ENCODE measurements around the gene AQP2. TPM values are rescaled to one million over a fixed set of nuclear protein-coding genes. Genes with fewer than 3 reads are reported as not detected.

The AQP2 gene
- total and polyA plus RNA-seq, 2 of the 4 experiments (the other 2 are of a cell fraction): not detected

GRCh38 chr12:49963976-49964815 lies 13.7 kb downstream of the AQP2 start:
- no peak overlapping the region for H2AK5ac ChIP-seq (ENCODE audit: low read depth, low read length)
- H2BK120ac ChIP-seq (ENCODE audit: low read depth, low read length): no peak overlapping the region
- no peak for DNase-seq
- no peak overlapping the region for H3K4me3 ChIP-seq (ENCODE audit: insufficient read depth, low read depth, low read length)
- intact Hi-C loops (cut with micrococcal nuclease): loop anchor here (10.0 kb wide), 1 partner anchor 211 kb away; no protein-coding TSS in a partner anchor
- H2AK9ac ChIP-seq (replicated peaks; ENCODE audit: low read depth, low read length, poor library complexity): no peak overlapping the region
- no peak overlapping the region for H3K27ac ChIP-seq (ENCODE audit: insufficient read depth, low read length)
- H3K27me3 ChIP-seq (ENCODE audit: control insufficient read depth, insufficient read depth, low read length): peaks cover 85% of the 10 kb centered on the region
- no peak for ATAC-seq (ENCODE audit: low read depth)
- no peaks in the 10 kb centered on the region for H4K20me1 ChIP-seq (ENCODE audit: insufficient read depth, low read length)
- no peak overlapping the region for H2BK15ac ChIP-seq (ENCODE audit: low read depth, low read length)
- H3K9me3 ChIP-seq (ENCODE audit: control insufficient read depth, insufficient read depth, low read length): no peaks in the 10 kb centered on the region
- ChIA-PET CTCF (no interaction called here), POLR2A (ENCODE audit: unreplicated experiment) (no interaction called here)
- BruUV-seq (replicated peaks): no TSS peak
- H3K4me2 ChIP-seq (ENCODE audit: low read depth, low read length): no peak overlapping the region
- no peak for TF ChIP-seq MAZ (IDR thresholded peaks at IDR 0.05; ENCODE audit: borderline replicate concordance, low read depth, low read length)
- TF ChIP-seq BHLHE40 (IDR thresholded peaks at IDR 0.05; ENCODE audit: low read depth, low read length): no peak
- TF ChIP-seq MAFK (IDR thresholded peaks at IDR 0.05; ENCODE audit: low read depth, low read length): no peak
- TF ChIP-seq CTCF (conservative IDR thresholded peaks at IDR 0.05; ENCODE audit: low read depth, low read length): no peak
- no peak for TF ChIP-seq RAD21 (IDR thresholded peaks at IDR 0.05; ENCODE audit: low read length)
- no peak for TF ChIP-seq MXI1 (IDR thresholded peaks at IDR 0.05; ENCODE audit: borderline replicate concordance, low read depth, low read length)
- no peak for TF ChIP-seq NFE2L2 (IDR thresholded peaks at IDR 0.05; ENCODE audit: low read depth, low read length)
- no peak for TF ChIP-seq CEBPB (IDR thresholded peaks at IDR 0.05; ENCODE audit: low read depth, low read length)
- H3K36me3 ChIP-seq (ENCODE audit: control insufficient read depth, insufficient read depth, low read length): no peaks in the 10 kb centered on the region
- H3K18ac ChIP-seq (ENCODE audit: low read depth, low read length): no peak overlapping the region
- no peaks in the 10 kb centered on the region for H3K4me1 ChIP-seq (ENCODE audit: control insufficient read depth, insufficient read depth, low read length)
- H3K14ac ChIP-seq (replicated peaks; ENCODE audit: low read depth, low read length): no peak overlapping the region
- H3K9me1 ChIP-seq (ENCODE audit: insufficient read depth, low read length): no peaks in the 10 kb centered on the region
- WGBS, 2 experiments (ENCODE audit: extremely low coverage in 2 of 2, insufficient read length in 1 of 2): 81% methylated on average over 4 of the region's 17 CpGs; no CpG with 5 or more reads in 1 of the 2 experiments
- dilution Hi-C loops (cut with HindIII; ENCODE audit: low sequenced_read_pairs, unreplicated experiment): no loop called here
- H3K79me1 ChIP-seq (ENCODE audit: low read depth in 1 of 2, low read length in 2 of 2): no peaks in the 10 kb centered on the region
- H2BK20ac ChIP-seq (ENCODE audit: low read depth, low read length): no peak overlapping the region
- no peak overlapping the region for H4K91ac ChIP-seq (ENCODE audit: insufficient read depth, low read depth, low read length)
- no peak overlapping the region for H3K4ac ChIP-seq (ENCODE audit: low read depth, low read length)
- no peak overlapping the region for H3K9ac ChIP-seq (ENCODE audit: low read depth, low read length)
- H3K56ac ChIP-seq (ENCODE audit: extremely low read depth, insufficient read depth, low read length): no peak overlapping the region
- H4K8ac ChIP-seq (ENCODE audit: low read depth in 2 of 2, low read length in 2 of 2): no peak overlapping the region
- H4K5ac ChIP-seq (ENCODE audit: low read depth, low read length): no peak overlapping the region
- H2AFZ ChIP-seq (replicated peaks; ENCODE audit: low read length, poor library complexity): no peak overlapping the region
- H2BK5ac ChIP-seq (ENCODE audit: low read depth, low read length, poor library complexity, severe bottlenecking): no peak overlapping the region
- in situ Hi-C loops (cut with MboI; ENCODE audit: low sequenced_read_pairs): loop anchor here (10.0 kb wide), 1 partner anchor 189 kb away; no protein-coding TSS in a partner anchor
- H3K23ac ChIP-seq (ENCODE audit: low read depth, low read length): no peak overlapping the region

All from IMR-90 (cell line).